Neural progenitor cell (in vitro differentiated cells): ENCODE measurements around the gene TRIM69.

Experiments used
- EZH2 ChIP-seq: fragments of 200-600 bp; sonication (generic); IDR thresholded peaks from 2 replicates; pipeline ENCODE4 v1.6.1; 2017; ENCODE audit warnings: antibody characterized with exemption, mild to moderate bottlenecking, moderate library complexity
- EZH2phosphoT487 ChIP-seq: fragments of 200-600 bp; sonication (generic); IDR thresholded peaks from 2 replicates; pipeline ENCODE4 v1.6.1; 2017; ENCODE audit warnings: antibody characterized with exemption
- TF ChIP-seq, protein P1 (sequence below): fragments of 200-600 bp; sonication (generic); IDR thresholded peaks from 2 replicates; pipeline ENCODE4 v1.5.1; 2017; ENCODE audit warnings: antibody characterized with exemption, mild to moderate bottlenecking

DNA sequence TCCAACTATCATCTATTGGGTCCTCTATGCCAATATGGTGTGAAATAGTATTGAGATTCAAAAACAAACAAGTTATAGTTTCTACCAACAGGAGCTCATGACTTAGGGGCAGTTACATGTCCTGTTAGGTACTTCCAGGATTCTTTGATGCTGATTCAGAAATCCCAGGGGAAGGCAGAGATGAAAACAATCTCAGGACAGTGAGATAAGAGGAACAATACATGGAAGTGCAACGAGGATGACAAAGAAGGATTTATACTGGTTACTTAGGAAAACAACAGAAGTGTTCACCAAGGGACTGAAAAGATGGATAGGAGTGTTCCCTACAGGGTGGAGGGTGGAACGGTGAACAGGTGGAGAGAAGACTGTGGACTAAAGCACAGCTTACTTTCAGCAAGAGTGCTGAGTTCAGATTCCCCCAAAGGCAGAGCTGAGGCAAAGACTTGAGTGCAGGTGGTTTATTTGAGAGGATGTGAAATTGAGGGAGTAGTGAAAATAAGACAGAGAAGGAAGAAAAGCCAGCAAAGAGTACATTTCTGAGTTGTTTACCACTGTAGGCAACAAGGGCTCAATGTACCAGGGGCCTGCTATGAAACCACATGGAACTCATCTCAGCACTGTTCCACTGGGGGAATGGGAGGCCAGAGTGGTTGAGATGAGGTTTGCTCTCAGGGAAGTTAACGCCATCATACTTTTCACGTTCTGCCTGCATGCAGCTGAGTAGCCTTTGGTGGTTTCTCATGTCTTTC lies 68.1 kb downstream of the TRIM69 start:
- no peak for TF ChIP-seq EZH2phosphoT487
- TF ChIP-seq, protein P1, sequence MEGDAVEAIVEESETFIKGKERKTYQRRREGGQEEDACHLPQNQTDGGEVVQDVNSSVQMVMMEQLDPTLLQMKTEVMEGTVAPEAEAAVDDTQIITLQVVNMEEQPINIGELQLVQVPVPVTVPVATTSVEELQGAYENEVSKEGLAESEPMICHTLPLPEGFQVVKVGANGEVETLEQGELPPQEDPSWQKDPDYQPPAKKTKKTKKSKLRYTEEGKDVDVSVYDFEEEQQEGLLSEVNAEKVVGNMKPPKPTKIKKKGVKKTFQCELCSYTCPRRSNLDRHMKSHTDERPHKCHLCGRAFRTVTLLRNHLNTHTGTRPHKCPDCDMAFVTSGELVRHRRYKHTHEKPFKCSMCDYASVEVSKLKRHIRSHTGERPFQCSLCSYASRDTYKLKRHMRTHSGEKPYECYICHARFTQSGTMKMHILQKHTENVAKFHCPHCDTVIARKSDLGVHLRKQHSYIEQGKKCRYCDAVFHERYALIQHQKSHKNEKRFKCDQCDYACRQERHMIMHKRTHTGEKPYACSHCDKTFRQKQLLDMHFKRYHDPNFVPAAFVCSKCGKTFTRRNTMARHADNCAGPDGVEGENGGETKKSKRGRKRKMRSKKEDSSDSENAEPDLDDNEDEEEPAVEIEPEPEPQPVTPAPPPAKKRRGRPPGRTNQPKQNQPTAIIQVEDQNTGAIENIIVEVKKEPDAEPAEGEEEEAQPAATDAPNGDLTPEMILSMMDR: no peak
- no peak for TF ChIP-seq EZH2
